CD4-positive, alpha-beta T cell treated with Interleukin-15 for 4 hours (primary cell): Measurements from ENCODE around the gene MEGF6.
A peak's percentile ranks its signal among the peaks of the same experiment; 100 is the strongest.

ENCODE experiments used
- DNase-seq: peaks from one replicate; pipeline ENCODE4 v3.0.0-alpha.2; 2020; ENCODE audit warnings: low spot score

The MEGF6 gene

GRCh38 chr1:3521426-3521825 is 89.9 kb downstream of the MEGF6 start:
- no peak for DNase-seq

DNA sequence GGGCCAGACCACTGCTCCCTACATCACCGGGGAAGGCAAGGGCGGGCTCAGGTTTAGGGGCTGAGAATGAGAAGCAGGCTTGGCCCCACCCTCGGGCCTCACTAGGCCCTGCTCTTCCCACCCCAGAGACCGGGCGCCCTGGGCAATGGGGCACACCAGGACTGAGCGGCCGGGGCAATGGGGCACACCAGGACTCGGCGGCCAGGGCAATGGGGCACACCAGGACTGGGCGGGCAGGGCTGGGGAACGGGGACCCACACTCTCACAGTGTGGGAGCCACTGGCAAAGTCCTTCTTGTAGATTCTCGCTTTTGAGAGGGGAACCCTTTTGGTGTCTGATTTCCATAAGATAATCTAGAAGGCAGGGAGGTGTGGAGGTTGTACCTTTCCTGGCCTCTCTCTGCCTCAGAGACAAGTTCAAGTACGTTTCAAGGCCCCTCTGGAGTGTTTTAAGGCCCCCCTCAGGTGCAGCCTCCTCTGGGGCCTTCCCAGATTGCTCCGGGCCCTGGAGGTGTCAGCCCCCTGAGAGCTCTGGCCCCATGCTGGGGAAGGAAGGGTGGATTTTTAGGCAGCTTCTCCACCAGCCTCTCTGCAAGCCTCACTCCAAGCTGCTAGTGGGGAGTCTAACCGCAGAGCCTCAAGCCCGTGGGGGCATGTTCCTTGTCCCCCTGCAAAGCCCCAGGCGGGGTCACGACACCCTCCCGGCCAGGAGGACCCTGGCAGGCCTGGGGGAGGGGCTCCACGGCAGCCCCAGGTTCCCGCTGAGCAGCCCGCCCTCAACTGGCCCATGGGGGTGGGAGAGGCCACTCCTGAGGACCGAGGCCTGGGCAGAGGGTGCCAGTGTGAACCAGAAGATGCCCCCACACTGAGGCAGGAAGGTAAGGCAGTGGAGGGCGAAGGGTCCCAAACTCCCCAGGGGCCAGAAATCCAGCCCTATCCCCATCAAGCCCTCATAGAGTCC is 90.6 kb downstream of the MEGF6 start:
- DNase-seq, result no peak

GRCh38 chr1:3519301-3519885 is 91.9 kb downstream of the MEGF6 start:
- DNase-seq, result no peak

- no peak for DNase-seq
Measured at GRCh38 chr1:3518756-3519155, 92.6 kb downstream of the MEGF6 start.

DNA sequence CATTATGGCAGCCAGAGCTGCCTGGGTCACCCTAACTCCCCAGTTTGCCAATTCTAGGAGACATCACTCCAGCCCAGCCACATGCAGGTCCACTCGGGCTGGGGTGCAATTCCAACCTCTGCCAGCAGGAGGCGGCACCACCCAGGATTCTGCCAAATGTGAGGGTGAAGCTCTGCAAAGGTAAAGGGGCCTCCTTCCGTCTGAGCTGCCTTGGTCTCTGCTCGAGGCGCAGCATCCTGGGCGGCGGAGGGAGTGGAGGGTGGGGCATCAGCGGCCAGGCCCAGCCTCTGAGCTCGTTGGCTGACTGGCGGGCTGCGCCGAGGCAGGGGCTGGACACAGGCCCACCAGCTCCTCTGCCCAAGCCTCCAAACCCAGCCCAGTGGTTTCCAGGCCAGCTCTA is 93.1 kb downstream of the MEGF6 start:
- peak; percentile 6 for DNase-seq

GRCh38 chr1:3516911-3517675 is 94.2 kb downstream of the MEGF6 start:
- DNase-seq, result no peak

DNA sequence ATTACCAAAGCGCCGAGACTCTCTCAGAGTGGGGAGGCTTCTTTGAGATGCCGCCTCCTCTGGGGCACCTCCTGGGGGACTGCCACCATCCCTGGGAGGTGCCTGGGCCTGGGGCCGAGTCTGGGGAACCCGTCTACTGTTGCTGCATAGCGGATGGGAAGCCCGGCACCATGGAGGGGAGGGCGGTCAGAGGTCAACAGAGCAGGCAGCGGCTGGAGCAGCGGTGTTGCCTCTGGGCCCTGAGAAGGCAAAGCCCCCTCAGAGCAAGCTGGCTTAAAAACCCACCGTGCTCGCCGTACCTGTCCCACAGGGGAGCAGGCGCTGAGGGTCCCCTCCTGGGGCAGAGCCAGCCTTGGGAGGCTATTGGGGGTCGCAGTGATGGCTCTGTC is 94.8 kb downstream of the MEGF6 start:
- DNase-seq, result no peak

GRCh38 chr1:3515774-3516480 is 95.4 kb downstream of the MEGF6 start:
- no peak for DNase-seq

DNA sequence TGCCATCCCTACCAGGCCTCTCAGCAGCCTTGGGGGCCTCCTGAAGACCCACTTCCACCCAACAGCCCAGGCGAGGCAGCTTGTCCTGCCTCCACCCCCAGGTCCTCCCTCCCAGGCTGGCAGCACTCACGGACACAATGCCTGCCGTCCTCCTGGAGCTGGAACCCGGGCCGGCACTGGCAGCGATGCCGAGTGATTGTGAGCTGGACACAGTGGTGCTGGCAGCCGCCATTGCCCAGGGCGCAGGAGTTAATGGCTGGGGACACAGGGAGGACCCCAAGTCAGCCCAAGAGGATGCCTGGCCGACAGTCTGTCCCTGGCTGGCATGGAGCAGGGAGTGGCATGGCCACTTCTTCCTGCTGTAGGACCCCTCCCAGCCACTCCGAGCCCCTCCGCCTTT is 96.0 kb downstream of the MEGF6 start:
- no peak for DNase-seq

GRCh38 chr1:3514404-3514803 is 96.9 kb downstream of the MEGF6 start:
- DNase-seq, result no peak

DNA sequence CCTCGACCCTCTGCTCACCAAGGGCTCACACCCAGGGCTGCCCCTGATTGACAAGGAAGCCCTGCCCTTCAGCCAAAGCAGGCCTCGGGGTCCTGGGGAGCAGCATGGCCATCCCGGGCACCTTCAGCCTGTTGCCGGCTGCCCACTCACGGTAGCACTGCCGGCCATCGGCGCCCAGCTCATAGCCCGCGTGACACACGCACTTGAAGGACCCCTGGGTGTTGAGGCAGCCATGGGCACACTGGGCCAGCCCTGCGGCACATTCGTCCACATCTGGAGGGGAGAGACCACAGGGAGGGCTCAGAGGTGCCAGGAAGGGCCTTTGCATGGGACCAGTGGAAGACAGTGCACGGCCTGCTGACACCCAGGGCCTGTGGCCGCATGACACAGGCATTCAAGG is 99.5 kb downstream of the MEGF6 start:
- no peak for DNase-seq

- no peak for DNase-seq
Measured at GRCh38 chr1:3511306-3511705, 100.0 kb downstream of the MEGF6 start.

- DNase-seq, result no peak
Measured at GRCh38 chr1:3510956-3511250, 100.4 kb downstream of the MEGF6 start.

GRCh38 chr1:3510136-3510955 is 101.0 kb downstream of the MEGF6 start:
- DNase-seq, result no peak

DNA sequence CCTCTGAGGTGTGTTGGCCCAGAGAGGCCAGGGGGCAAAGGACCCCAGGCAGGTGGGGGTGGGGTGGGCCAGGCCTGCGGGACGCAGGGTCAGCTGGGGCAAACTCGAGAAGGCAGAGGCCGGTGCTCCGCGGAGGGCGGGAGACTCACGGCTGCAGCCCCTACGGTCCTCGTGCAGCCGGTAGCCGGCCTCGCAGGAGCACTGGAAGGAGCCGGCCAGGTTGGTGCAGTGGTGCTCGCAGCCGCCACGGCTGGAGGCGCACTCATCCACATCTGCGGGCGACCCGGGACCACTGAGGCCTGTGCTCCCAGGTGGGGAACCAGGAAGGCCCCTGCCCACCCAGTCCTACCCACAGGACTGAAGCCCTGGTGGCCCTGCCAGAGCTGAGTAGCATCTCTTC is 101.6 kb downstream of the MEGF6 start:
- no peak for DNase-seq

- DNase-seq, result no peak
Measured at GRCh38 chr1:3508757-3509415, 102.4 kb downstream of the MEGF6 start.

DNA sequence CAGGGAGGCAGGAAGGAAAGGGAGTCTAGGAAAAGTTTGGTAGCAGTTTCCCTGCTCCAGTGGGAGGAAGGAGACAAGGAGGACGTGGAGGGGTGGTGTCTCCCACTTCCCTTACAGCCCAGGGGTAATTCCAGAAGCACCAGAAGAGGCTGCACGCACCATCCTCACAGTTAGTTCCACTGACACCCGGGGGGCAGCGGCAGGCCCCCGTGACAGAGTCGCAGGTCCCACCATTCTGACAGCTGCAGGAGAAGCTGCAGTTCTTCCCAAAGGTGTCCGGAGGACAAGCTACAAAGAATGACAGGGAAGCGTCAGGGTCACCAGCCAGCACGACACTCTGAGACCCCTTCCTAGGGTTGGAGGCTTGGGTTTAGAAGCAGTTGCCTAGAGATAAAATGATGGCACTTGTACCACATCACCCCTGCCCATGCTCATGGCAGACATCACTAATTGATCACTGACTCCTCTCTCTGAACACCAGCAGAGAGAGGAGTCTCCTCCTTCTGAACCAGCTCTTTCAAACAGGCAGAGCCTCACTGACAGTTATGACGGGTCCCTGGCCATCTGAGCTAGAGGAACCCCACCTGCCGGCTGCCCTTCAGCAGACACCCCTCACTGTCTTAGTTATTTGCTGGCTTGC is 103.6 kb downstream of the MEGF6 start:
- DNase-seq, result no peak

DNA sequence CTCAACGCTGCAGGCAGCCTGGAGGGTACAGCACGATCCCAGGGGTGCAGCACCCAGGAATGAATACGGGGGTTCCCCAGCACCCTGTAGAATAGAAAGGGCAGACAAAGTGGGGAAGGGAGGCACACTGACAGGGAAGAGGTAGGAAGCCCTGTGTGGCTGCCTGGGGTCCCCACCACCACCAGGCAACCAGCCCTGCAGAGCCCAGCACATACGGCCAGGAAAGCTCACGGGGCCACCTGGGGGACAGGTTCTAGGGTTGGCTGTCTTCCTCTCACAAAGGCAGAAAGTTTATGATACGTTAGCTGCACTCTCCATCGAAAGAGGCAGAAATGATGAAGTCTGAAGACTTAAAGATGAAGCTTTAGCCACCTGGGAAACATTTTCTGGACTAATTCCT is 104.4 kb downstream of the MEGF6 start:
- DNase-seq, result no peak

DNA sequence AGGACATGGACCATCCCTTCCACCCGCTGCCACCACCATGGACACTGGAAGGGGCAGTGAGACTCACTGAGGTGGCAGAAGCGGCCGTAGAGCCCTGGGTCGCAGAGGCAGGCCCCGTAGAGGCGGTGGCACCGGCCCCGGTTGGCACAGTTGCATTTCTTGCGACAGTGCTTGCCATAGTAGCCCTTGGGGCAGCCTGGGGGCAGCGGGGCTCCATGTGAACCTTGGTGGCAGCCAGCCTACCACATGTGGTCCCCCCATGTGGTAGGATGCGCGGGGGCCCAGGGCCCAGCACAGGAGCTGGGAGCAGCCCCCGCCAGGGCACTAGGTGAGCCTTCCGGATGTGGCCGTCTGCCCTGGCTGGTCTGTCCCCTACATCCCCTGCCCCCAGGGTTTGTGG is 105.3 kb downstream of the MEGF6 start:
- no peak for DNase-seq

DNA sequence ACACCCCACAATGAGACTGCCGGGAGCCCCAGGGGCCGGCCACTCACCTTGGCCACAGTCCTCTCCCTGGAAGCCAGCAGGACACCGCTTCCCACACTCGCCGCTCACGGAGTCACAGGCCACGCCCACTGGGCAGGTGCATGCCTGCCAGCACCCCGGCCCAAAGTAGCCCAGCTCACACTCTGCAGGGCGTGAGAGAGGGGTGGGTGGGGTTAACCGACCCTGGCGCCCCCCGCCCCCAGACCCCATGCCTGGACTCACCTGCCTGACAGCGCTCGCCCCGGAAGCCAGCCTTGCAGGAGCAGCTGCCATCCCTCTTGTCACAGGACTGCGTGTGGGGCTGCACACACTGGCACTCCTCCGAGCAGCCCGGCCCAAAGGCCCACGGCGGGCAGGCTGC is 106.1 kb downstream of the MEGF6 start:
- no peak for DNase-seq

DNA sequence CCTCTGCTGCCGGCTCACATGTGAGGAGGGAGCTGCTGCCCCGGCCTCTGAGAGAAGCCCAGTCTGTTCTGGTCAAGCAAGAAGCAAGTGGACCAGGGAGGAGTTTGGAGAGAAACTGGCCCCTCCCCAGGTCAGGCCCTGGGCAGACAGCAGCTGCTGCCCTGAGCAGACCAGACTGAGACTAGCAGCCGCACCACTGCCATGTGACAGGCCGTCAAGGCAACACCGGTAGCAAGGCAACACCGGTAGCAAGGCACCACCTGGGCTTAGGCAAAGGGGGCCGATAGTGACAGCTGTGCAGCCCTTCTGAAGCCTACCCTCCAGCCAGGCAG is 106.5 kb downstream of the MEGF6 start:
- DNase-seq, result no peak
